Measurements from ENCODE around the gene FAF1.
"Not testable (repeated sequence)": the region's sequence is repeated elsewhere in the genome, so short reads cannot be mapped to it uniquely, and the experiment has no call there.

The FAF1 gene
- 19.2 to 62.2 (median 50.0) reads per million in 18 experiments for total RNA-seq

- peak; percentile 96 to 97 for DNase-seq
Measured at GRCh38 chr1:50959913-50960844, at the start of gene FAF1. TSS of gene FAF1 (minus strand) at chr1:50960267. CDS start at chr1:50959811, 456 bp downstream.

GRCh38 chr1:51009381-51009780 lies 49.3 kb upstream of the FAF1 start:
- DNase-seq: no peak

- DNase-seq: not testable (repeated sequence)
Measured at GRCh38 chr1:51005549-51005948, 45.5 kb upstream of the FAF1 start.

GRCh38 chr1:51002516-51002915 lies 42.4 kb upstream of the FAF1 start:
- DNase-seq: no peak

- DNase-seq: no peak
Measured at GRCh38 chr1:51000651-51001050, 40.6 kb upstream of the FAF1 start.

GRCh38 chr1:51000160-51000559 lies 40.1 kb upstream of the FAF1 start:
- DNase-seq: no peak

- DNase-seq: not testable (repeated sequence)
Measured at GRCh38 chr1:50999375-50999774, 39.3 kb upstream of the FAF1 start.

- DNase-seq: peak in 1 of 2 donors; percentile 45
Measured at GRCh38 chr1:50996083-50996482, 36.0 kb upstream of the FAF1 start.

GRCh38 chr1:50995651-50996050 lies 35.6 kb upstream of the FAF1 start:
- no peak for DNase-seq

GRCh38 chr1:50994997-50995396 lies 34.9 kb upstream of the FAF1 start:
- no peak for DNase-seq

GRCh38 chr1:50993645-50994044 lies 33.6 kb upstream of the FAF1 start:
- no peak for DNase-seq

- DNase-seq: no peak
Measured at GRCh38 chr1:50992532-50993318, 32.7 kb upstream of the FAF1 start.

- DNase-seq: no peak
Measured at GRCh38 chr1:50989694-50990093, 29.6 kb upstream of the FAF1 start.

- DNase-seq: no peak
Measured at GRCh38 chr1:50986653-50987052, 26.6 kb upstream of the FAF1 start.

GRCh38 chr1:50985094-50985493 lies 25.0 kb upstream of the FAF1 start:
- DNase-seq: no peak

- DNase-seq: no peak
Measured at GRCh38 chr1:50983219-50983802, 23.2 kb upstream of the FAF1 start.

GRCh38 chr1:50982611-50983010 lies 22.5 kb upstream of the FAF1 start:
- DNase-seq: no peak

- no peak for DNase-seq
Measured at GRCh38 chr1:50981741-50982140, 21.7 kb upstream of the FAF1 start.

- DNase-seq: no peak
Measured at GRCh38 chr1:50980505-50980904, 20.4 kb upstream of the FAF1 start.

- DNase-seq: no peak
Measured at GRCh38 chr1:50979937-50980336, 19.9 kb upstream of the FAF1 start.

- no peak for DNase-seq
Measured at GRCh38 chr1:50978852-50979781, 19.1 kb upstream of the FAF1 start.

All from inflammatory macrophage (primary cell).